GM23248 (cell line): ENCODE results near the gene ITGA6.

Experiments used
- EZH2 ChIP-seq: fragments of 200-600 bp; sonication (generic); IDR thresholded peaks from 2 replicates; pipeline ENCODE4 v1.6.1; 2018; ENCODE audit warnings: antibody characterized with exemption, mild to moderate bottlenecking; ENCODE audit not compliant: insufficient read depth, poor library complexity, severe bottlenecking
- EZH2phosphoT487 ChIP-seq: fragments of 200-600 bp; sonication (generic); IDR thresholded peaks from 2 replicates; pipeline ENCODE4 v1.6.1; 2018; ENCODE audit warnings: antibody characterized with exemption, moderate library complexity, mild to moderate bottlenecking, low read depth; ENCODE audit not compliant: insufficient read depth

GRCh38 chr2:172552547-172553291 lies 125.3 kb downstream of the ITGA6 start:
- TF ChIP-seq EZH2phosphoT487 (no peak), EZH2 (no peak)
